A549 (cell line): ENCODE measurements around the gene ARSK.

Experiments
- CEBPB ChIP-seq, 2 experiments: fragments of >200 bp in 1 of 2; sonication (Bioruptor Twin) in 1 of 2; formaldehyde crosslinking in 1 of 2; IDR thresholded peaks; 2 replicates each; pipeline ENCODE4 v1.6.1; 2012 to 2016
- CHD2 ChIP-seq: fragments of 150-350 bp; IDR thresholded peaks from 2 replicates; pipeline ENCODE4 v1.6.1; 2014; ENCODE audit warnings: low read length; ENCODE audit not compliant: partially characterized antibody
- CTCF ChIP-seq: fragments of >200 bp; sonication (Bioruptor Twin); formaldehyde crosslinking; IDR thresholded peaks from 3 replicates; pipeline ENCODE4 v1.5.1; 2016
- EP300 ChIP-seq, 2 experiments: fragments of >200 bp; sonication (Bioruptor Twin); formaldehyde crosslinking; IDR thresholded peaks; 2 replicates in 1 of 2; 3 replicates in 1 of 2; pipeline ENCODE4 v1.6.1; 2016 to 2017
- JUN ChIP-seq, 2 experiments: fragments of >200 bp; sonication (Bioruptor Twin); formaldehyde crosslinking; IDR thresholded peaks; 2 replicates in 1 of 2; 3 replicates in 1 of 2; pipeline ENCODE4 v1.6.1; 2016 to 2017
- JUNB ChIP-seq: fragments of >200 bp; sonication (Bioruptor Twin); formaldehyde crosslinking; IDR thresholded peaks from 2 replicates; pipeline ENCODE4 v1.6.1; 2016
- KDM5A ChIP-seq: fragments of 200-600 bp; sonication (generic); IDR thresholded peaks from 2 replicates; pipeline ENCODE4 v1.6.1; 2016; ENCODE audit warnings: antibody characterized with exemption, mild to moderate bottlenecking
- MAFK ChIP-seq: fragments of 450-650 bp; IDR thresholded peaks from 2 replicates; pipeline ENCODE4 v1.6.1; 2014; ENCODE audit not compliant: partially characterized antibody
- POLR2A ChIP-seq: IDR thresholded peaks from 2 replicates; pipeline ENCODE4 v1.6.1; 2012; ENCODE audit warnings: mild to moderate bottlenecking, low read length
- RAD21 ChIP-seq, 2 experiments: fragments of >200 bp in 1 of 2; sonication (Bioruptor Twin) in 1 of 2; formaldehyde crosslinking in 1 of 2; IDR thresholded peaks in 1 of 2; conservative IDR thresholded peaks in 1 of 2; 2 replicates in 1 of 2; 3 replicates in 1 of 2; pipeline ENCODE4 v1.6.1; 2012 to 2018; ENCODE audit warnings: inconsistent platforms in 1 of 2
- RFX5 ChIP-seq: fragments of 450-650 bp; IDR thresholded peaks from 2 replicates; pipeline ENCODE4 v1.7.1; 2014; ENCODE audit warnings: antibody characterized with exemption, mild to moderate bottlenecking, moderate library complexity
- RNF2 ChIP-seq: fragments of 200-600 bp; sonication (generic); IDR thresholded peaks from 2 replicates; pipeline ENCODE4 v1.6.1; 2016; ENCODE audit warnings: low read depth, mild to moderate bottlenecking, antibody characterized with exemption, moderate library complexity, borderline replicate concordance
- SREBF2 ChIP-seq: fragments of 450-650 bp; IDR thresholded peaks from 2 replicates; pipeline ENCODE4 v1.6.1; 2014; ENCODE audit warnings: mild to moderate bottlenecking, moderate library complexity
- TP53 ChIP-seq: fragments of 250-450 bp; sonication (Bioruptor Pico); IDR thresholded peaks from 2 replicates; pipeline ENCODE4 v1.5.0; 2021; ENCODE audit warnings: mild to moderate bottlenecking, moderate library complexity

- no peak for TF ChIP-seq POLR2A
- no peak for TF ChIP-seq SREBF2
- no peak for TF ChIP-seq CTCF
- no peak for TF ChIP-seq EP300 (IDR thresholded peaks at IDR 0.05)
- no peak for TF ChIP-seq RNF2
- no peak for TF ChIP-seq JUNB
- TF ChIP-seq CHD2, result no peak
- no peak for TF ChIP-seq CEBPB (IDR thresholded peaks at IDR 0.05)
- TF ChIP-seq JUN (IDR thresholded peaks at IDR 0.05), result no peak
- TF ChIP-seq KDM5A, result no peak
- TF ChIP-seq RFX5, result no peak
- no peak for TF ChIP-seq TP53 (CRISPR knock-in tag)
- no peak for TF ChIP-seq RAD21 (conservative IDR thresholded peaks at IDR 0.05 in 1 of 2, IDR thresholded peaks at IDR 0.05 in 1 of 2)
- TF ChIP-seq MAFK, result no peak
Measured at GRCh38 chr5:95619096-95619495, 64.2 kb downstream of the ARSK start.
